ENCODE measurements around the gene KIR3DL3.
"Not testable (repeated sequence)": the region's sequence is repeated elsewhere in the genome, so short reads cannot be mapped to it uniquely, and the experiment has no call there.

Gene KIR3DL3

GRCh38 chr19:54771018-54771960 is 47.0 kb downstream of the KIR3DL3 start:
- not testable (repeated sequence) for H3K4me3 ChIP-seq (ENCODE audit: low read depth, low read length)

- not testable (repeated sequence) for H3K4me3 ChIP-seq (ENCODE audit: low read depth, low read length)
These were observed 48.4 kb downstream of the KIR3DL3 start for GRCh38 chr19:54772666-54773065.

GRCh38 chr19:54775095-54775815 is 51.0 kb downstream of the KIR3DL3 start:
- H3K4me3 ChIP-seq (ENCODE audit: low read depth, low read length) = not testable (repeated sequence)

- H3K4me3 ChIP-seq (ENCODE audit: low read depth, low read length) = not testable (repeated sequence)
These were observed 51.6 kb downstream of the KIR3DL3 start for GRCh38 chr19:54775830-54776229.

- H3K4me3 ChIP-seq (ENCODE audit: low read depth, low read length) = not testable (repeated sequence)
These were observed 53.6 kb downstream of the KIR3DL3 start for GRCh38 chr19:54777851-54778250.

- not testable (repeated sequence) for H3K4me3 ChIP-seq (ENCODE audit: low read depth, low read length)
These were observed 54.7 kb downstream of the KIR3DL3 start for GRCh38 chr19:54778896-54779295.

GRCh38 chr19:54782916-54783315 is 58.7 kb downstream of the KIR3DL3 start:
- not testable (repeated sequence) for H3K4me3 ChIP-seq (ENCODE audit: low read depth, low read length)

Data from GM12875 (cell line).